22Rv1 (cell line): ENCODE data around the gene TMEM132D.

Source experiments
- CTCF ChIP-seq: fragments of 450-650 bp; IDR thresholded peaks from 2 replicates; pipeline ENCODE4 v1.5.1; 2017; ENCODE audit warnings: mild to moderate bottlenecking
- ZFX ChIP-seq: fragments of 450-650 bp; IDR thresholded peaks from 2 replicates; pipeline ENCODE4 v1.6.1; 2017; ENCODE audit warnings: antibody characterized with exemption, borderline replicate concordance

DNA sequence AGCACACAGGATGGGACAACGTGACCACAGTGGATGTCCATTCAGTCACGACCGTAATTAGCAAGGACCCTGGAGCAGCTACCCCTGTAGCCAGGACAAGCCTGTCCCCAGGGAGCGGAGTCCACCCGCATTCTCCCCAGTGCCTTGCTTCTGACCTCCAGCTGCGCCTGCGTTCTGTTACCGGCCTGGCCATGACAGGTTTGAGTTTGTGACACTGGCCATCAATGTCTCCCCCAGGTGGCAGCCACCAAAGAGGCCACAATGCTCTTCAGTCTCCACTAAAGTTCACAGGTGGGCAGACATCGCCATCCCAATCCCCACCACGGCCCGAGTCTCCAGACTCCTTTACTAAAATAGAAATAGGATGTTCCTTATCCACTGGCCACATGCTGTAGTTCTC, 96.7 kb downstream of the TMEM132D start:
- TF ChIP-seq CTCF (no peak), ZFX (no peak)
